Mesenchymal stem cell (in vitro differentiated cells and primary cell): ENCODE measurements around the gene DNAH11.
A peak's percentile ranks its signal among the peaks of the same experiment; 100 is the strongest.

Experiments
- DNase-seq: peaks from one replicate; pipeline ENCODE4 v3.0.0-alpha.2; 2013
- H2AFZ ChIP-seq: one replicate; pipeline ENCODE4 v1.6.1; 2013; ENCODE audit warnings: low read depth, mild to moderate bottlenecking, control low read depth, inconsistent platforms, low read length, moderate library complexity
- H2AK5ac ChIP-seq: 2 replicates; pipeline ENCODE4 v1.6.1; 2013; ENCODE audit warnings: low read length, moderate library complexity, mild to moderate bottlenecking, inconsistent platforms; ENCODE audit not compliant: severe bottlenecking
- H2BK120ac ChIP-seq: one replicate; pipeline ENCODE4 v1.6.1; 2013; ENCODE audit warnings: low read depth, mild to moderate bottlenecking, inconsistent platforms, low read length, moderate library complexity
- H2BK12ac ChIP-seq, 2 experiments: one replicate each; pipeline ENCODE4 v1.6.1; 2013; ENCODE audit warnings: inconsistent platforms in 2 of 2, low read length in 2 of 2, mild to moderate bottlenecking in 2 of 2, moderate library complexity in 2 of 2, control low read depth in 1 of 2
- H2BK15ac ChIP-seq: one replicate; pipeline ENCODE4 v1.6.1; 2013; ENCODE audit warnings: mild to moderate bottlenecking, low read depth, inconsistent platforms; ENCODE audit not compliant: poor library complexity, severe bottlenecking
- H2BK5ac ChIP-seq: 2 replicates; pipeline ENCODE4 v1.6.1; 2013; ENCODE audit warnings: low read depth, mild to moderate bottlenecking, low read length, control low read depth, inconsistent platforms; ENCODE audit not compliant: poor library complexity, severe bottlenecking
- H3K14ac ChIP-seq, 2 experiments: one replicate each; pipeline ENCODE4 v1.6.1; 2013; ENCODE audit warnings: inconsistent platforms in 2 of 2, low read length in 2 of 2, control low read depth in 1 of 2, mild to moderate bottlenecking in 1 of 2, moderate library complexity in 1 of 2
- H3K18ac ChIP-seq, 2 experiments: one replicate each; pipeline ENCODE4 v1.6.1; 2013; ENCODE audit warnings: inconsistent platforms in 2 of 2, low read length in 2 of 2, control low read depth in 1 of 2, low read depth in 1 of 2, mild to moderate bottlenecking in 1 of 2
- H3K23ac ChIP-seq, 2 experiments: one replicate each; pipeline ENCODE4 v1.6.1; 2013; ENCODE audit warnings: inconsistent platforms in 2 of 2, low read length in 2 of 2, mild to moderate bottlenecking in 2 of 2, moderate library complexity in 2 of 2, control low read depth in 1 of 2
- H3K27ac ChIP-seq: 2 replicates; pipeline ENCODE4 v1.5.1; 2013; ENCODE audit warnings: mild to moderate bottlenecking, moderate library complexity, low read length, control low read depth, inconsistent platforms; ENCODE audit not compliant: poor library complexity, severe bottlenecking
- H3K27me3 ChIP-seq, 2 experiments: 2 replicates each; pipeline versions ENCODE4 v1.6.1 to v1.7.0; 2013; ENCODE audit warnings: low read length in 2 of 2, mild to moderate bottlenecking in 2 of 2, moderate library complexity in 2 of 2, control low read depth in 1 of 2, inconsistent platforms in 1 of 2; ENCODE audit not compliant: control insufficient read depth in 1 of 2, insufficient read depth in 1 of 2
- H3K36me3 ChIP-seq, 2 experiments: 2 replicates each; pipeline versions ENCODE4 v1.6.1 to v1.7.0; 2013; ENCODE audit warnings: low read length in 2 of 2, control low read depth in 1 of 2, inconsistent platforms in 1 of 2, low read depth in 1 of 2, mild to moderate bottlenecking in 1 of 2; ENCODE audit not compliant: insufficient read depth in 2 of 2, control insufficient read depth in 1 of 2
- H3K4ac ChIP-seq, 2 experiments: one replicate each; pipeline ENCODE4 v1.6.1; 2013; ENCODE audit warnings: inconsistent platforms in 2 of 2, low read length in 2 of 2, mild to moderate bottlenecking in 2 of 2, moderate library complexity in 2 of 2, control low read depth in 1 of 2, low read depth in 1 of 2
- H3K4me1 ChIP-seq: 2 replicates; pipeline ENCODE4 v1.6.1; 2013; ENCODE audit warnings: low read depth, low read length, control low read depth; ENCODE audit not compliant: control insufficient read depth, insufficient read depth
- H3K4me2 ChIP-seq: 2 replicates; pipeline ENCODE4 v1.6.1; 2013; ENCODE audit warnings: low read length, mild to moderate bottlenecking, inconsistent platforms; ENCODE audit not compliant: poor library complexity, severe bottlenecking
- H3K4me3 ChIP-seq, 2 experiments: 2 replicates each; pipeline versions ENCODE4 v1.5.1 to v1.7.0; 2013; ENCODE audit warnings: low read length in 2 of 2, mild to moderate bottlenecking in 2 of 2, control low read depth in 1 of 2, low read depth in 1 of 2; ENCODE audit not compliant: insufficient read depth in 1 of 2
- H3K79me1 ChIP-seq: replicated peaks from 2 replicates; pipeline ENCODE4 v1.6.1; 2013; ENCODE audit warnings: mild to moderate bottlenecking, control low read depth, low read length, inconsistent platforms; ENCODE audit not compliant: poor library complexity, severe bottlenecking
- H3K9ac ChIP-seq: 2 replicates; pipeline ENCODE4 v1.7.0; 2013; ENCODE audit warnings: mild to moderate bottlenecking, low read length, moderate library complexity
- H3K9me3 ChIP-seq: 2 replicates; pipeline ENCODE4 v1.7.0; 2013; ENCODE audit warnings: mild to moderate bottlenecking, low read length; ENCODE audit not compliant: control insufficient read depth
- H4K8ac ChIP-seq: one replicate; pipeline ENCODE4 v1.6.1; 2013; ENCODE audit warnings: inconsistent platforms, mild to moderate bottlenecking, low read length, moderate library complexity
- H4K91ac ChIP-seq: one replicate; pipeline ENCODE4 v1.6.1; 2013; ENCODE audit warnings: mild to moderate bottlenecking, low read length, inconsistent platforms
- WGBS: methylation state at CpG from one replicate; pipeline ENCODE4 v1.1.7; 2013; ENCODE audit warnings: mixed read lengths; 5-methylcytosine and 5-hydroxymethylcytosine counted together

DNAH11 gene

GRCh38 chr7:21617916-21618390 lies 75.1 kb downstream of the DNAH11 start:
- H2BK12ac ChIP-seq, result peak overlapping the region in 1 of 2 experiments; percentile 34
- no peak overlapping the region for H2BK120ac ChIP-seq
- peak overlapping the region in 1 of 2 experiments; percentile 0 for H3K18ac ChIP-seq
- H3K4me1 ChIP-seq, result no peaks in the 10 kb centered on the region
- H3K9ac ChIP-seq, result no peak overlapping the region
- no peaks in the 10 kb centered on the region for H3K27me3 ChIP-seq
- DNase-seq, result peak; percentile 88
- H3K4ac ChIP-seq, result no peak overlapping the region
- no peak overlapping the region for H2AFZ ChIP-seq
- H2BK5ac ChIP-seq, result no peak overlapping the region
- H3K4me3 ChIP-seq, result no peak overlapping the region
- WGBS, result 65% methylated on average over 6 of the region's 6 CpGs
- H3K36me3 ChIP-seq, result no peaks in the 10 kb centered on the region
- no peak overlapping the region for H3K14ac ChIP-seq
- no peak overlapping the region for H4K8ac ChIP-seq
- no peak overlapping the region for H3K4me2 ChIP-seq
- no peak overlapping the region for H2BK15ac ChIP-seq
- H3K27ac ChIP-seq, result no peak overlapping the region
- no peak overlapping the region for H4K91ac ChIP-seq
- no peak overlapping the region for H3K23ac ChIP-seq
- no peak overlapping the region for H2AK5ac ChIP-seq
- no peaks in the 10 kb centered on the region for H3K79me1 ChIP-seq
- H3K9me3 ChIP-seq, result no peaks in the 10 kb centered on the region

- 85% methylated on average over 5 of the region's 8 CpGs for WGBS
These were observed 75.9 kb downstream of the DNAH11 start for GRCh38 chr7:21618706-21619105.

GRCh38 chr7:21620054-21620453 lies 77.2 kb downstream of the DNAH11 start:
- H3K23ac ChIP-seq, result no peak overlapping the region
- H3K4me2 ChIP-seq, result no peak overlapping the region
- H3K36me3 ChIP-seq, result no peaks in the 10 kb centered on the region
- no peak overlapping the region for H3K27ac ChIP-seq
- H2AFZ ChIP-seq, result no peak overlapping the region
- DNase-seq, result peak; percentile 33
- H3K4me3 ChIP-seq, result no peak overlapping the region
- H2BK120ac ChIP-seq, result no peak overlapping the region
- no peak overlapping the region for H3K18ac ChIP-seq
- no peak overlapping the region for H2AK5ac ChIP-seq
- no peaks in the 10 kb centered on the region for H3K4me1 ChIP-seq
- H3K9me3 ChIP-seq, result no peaks in the 10 kb centered on the region
- WGBS, result 58% methylated on average over 2 of the region's 2 CpGs
- no peak overlapping the region for H2BK5ac ChIP-seq
- H3K27me3 ChIP-seq, result no peaks in the 10 kb centered on the region
- no peak overlapping the region for H4K91ac ChIP-seq
- H3K14ac ChIP-seq, result no peak overlapping the region
- H3K4ac ChIP-seq, result no peak overlapping the region
- H4K8ac ChIP-seq, result no peak overlapping the region
- no peak overlapping the region for H2BK15ac ChIP-seq
- no peak overlapping the region for H2BK12ac ChIP-seq
- no peak overlapping the region for H3K9ac ChIP-seq
- H3K79me1 ChIP-seq, result no peaks in the 10 kb centered on the region

More at GRCh38 chr7:21618706-21619105, 75.9 kb downstream of the DNAH11 start:
- H3K23ac ChIP-seq, result no peak overlapping the region
- H2BK5ac ChIP-seq, result no peak overlapping the region
- no peak overlapping the region for H3K4me2 ChIP-seq
- no peak for DNase-seq
- no peaks in the 10 kb centered on the region for H3K27me3 ChIP-seq
- no peak overlapping the region for H2AK5ac ChIP-seq
- H2BK120ac ChIP-seq, result no peak overlapping the region
- no peaks in the 10 kb centered on the region for H3K79me1 ChIP-seq
- no peaks in the 10 kb centered on the region for H3K9me3 ChIP-seq
- H2BK12ac ChIP-seq, result no peak overlapping the region
- H3K4me3 ChIP-seq, result no peak overlapping the region
- no peak overlapping the region for H3K27ac ChIP-seq
- H3K4me1 ChIP-seq, result no peaks in the 10 kb centered on the region
- no peak overlapping the region for H2BK15ac ChIP-seq
- H4K8ac ChIP-seq, result no peak overlapping the region
- no peak overlapping the region for H3K14ac ChIP-seq
- no peak overlapping the region for H3K4ac ChIP-seq
- no peak overlapping the region for H3K9ac ChIP-seq
- H2AFZ ChIP-seq, result no peak overlapping the region
- H3K36me3 ChIP-seq, result no peaks in the 10 kb centered on the region
- H4K91ac ChIP-seq, result no peak overlapping the region
- no peak overlapping the region for H3K18ac ChIP-seq

GRCh38 chr7:21624320-21624719 lies 81.5 kb downstream of the DNAH11 start:
- peaks cover 3% of the 10 kb centered on the region for H3K9me3 ChIP-seq
- no peak overlapping the region for H2BK12ac ChIP-seq
- no peak overlapping the region for H3K4ac ChIP-seq
- no peak overlapping the region for H2BK5ac ChIP-seq
- H2BK15ac ChIP-seq, result no peak overlapping the region
- no peak for DNase-seq
- H3K4me3 ChIP-seq, result no peak overlapping the region
- H3K36me3 ChIP-seq, result no peaks in the 10 kb centered on the region
- H3K4me2 ChIP-seq, result no peak overlapping the region
- H4K8ac ChIP-seq, result no peak overlapping the region
- no peak overlapping the region for H2AK5ac ChIP-seq
- H4K91ac ChIP-seq, result no peak overlapping the region
- H3K23ac ChIP-seq, result no peak overlapping the region
- no peaks in the 10 kb centered on the region for H3K4me1 ChIP-seq
- no peaks in the 10 kb centered on the region for H3K79me1 ChIP-seq
- H3K18ac ChIP-seq, result no peak overlapping the region
- H3K14ac ChIP-seq, result no peak overlapping the region
- H3K27ac ChIP-seq, result no peak overlapping the region
- H3K9ac ChIP-seq, result no peak overlapping the region
- H3K27me3 ChIP-seq, result no peaks in the 10 kb centered on the region
- no peak overlapping the region for H2BK120ac ChIP-seq
- H2AFZ ChIP-seq, result no peak overlapping the region
